IMR-90 (cell line): ENCODE measurements around the gene SARDH.

Source experiments
- BHLHE40 ChIP-seq: fragments of 150-350 bp; IDR thresholded peaks from 2 replicates; pipeline ENCODE4 v1.6.1; 2016; ENCODE audit warnings: mild to moderate bottlenecking, low read depth, low read length
- CEBPB ChIP-seq: IDR thresholded peaks from 2 replicates; pipeline ENCODE4 v1.6.1; 2012; ENCODE audit warnings: low read depth, low read length, improper control_type of control experiment
- CTCF ChIP-seq: conservative IDR thresholded peaks from 2 replicates; pipeline ENCODE4 v1.5.1; 2012; ENCODE audit warnings: mild to moderate bottlenecking, low read depth, low read length, improper control_type of control experiment
- ELK1 ChIP-seq: fragments of 150-350 bp; IDR thresholded peaks from 2 replicates; pipeline ENCODE4 v1.6.1; 2016; ENCODE audit warnings: low read depth, mild to moderate bottlenecking, low read length, moderate library complexity, borderline replicate concordance
- FOS ChIP-seq: fragments of 150-350 bp; IDR thresholded peaks from 2 replicates; pipeline ENCODE4 v1.6.1; 2016; ENCODE audit warnings: low read depth, low read length
- MAFK ChIP-seq: IDR thresholded peaks from 2 replicates; pipeline ENCODE4 v1.6.1; 2012; ENCODE audit warnings: low read depth, low read length, improper control_type of control experiment
- MAZ ChIP-seq: IDR thresholded peaks from 2 replicates; pipeline ENCODE4 v1.6.1; 2012; ENCODE audit warnings: low read depth, mild to moderate bottlenecking, low read length, improper control_type of control experiment, moderate library complexity, borderline replicate concordance
- MXI1 ChIP-seq: IDR thresholded peaks from 2 replicates; pipeline ENCODE4 v1.6.1; 2012; ENCODE audit warnings: low read depth, mild to moderate bottlenecking, low read length, moderate library complexity, borderline replicate concordance
- NFE2L2 ChIP-seq: fragments of 150-350 bp; IDR thresholded peaks from 2 replicates; pipeline ENCODE4 v1.6.1; 2016; ENCODE audit warnings: low read depth, mild to moderate bottlenecking, low read length
- POLR2A ChIP-seq: IDR thresholded peaks from 2 replicates; pipeline ENCODE4 v1.6.1; 2012; ENCODE audit warnings: mild to moderate bottlenecking, low read depth, low read length
- RAD21 ChIP-seq: IDR thresholded peaks from 2 replicates; pipeline ENCODE4 v1.6.1; 2012; ENCODE audit warnings: low read length, improper control_type of control experiment
- RCOR1 ChIP-seq: IDR thresholded peaks from 2 replicates; pipeline ENCODE4 v1.6.1; 2012; ENCODE audit warnings: mild to moderate bottlenecking, low read length, improper control_type of control experiment; ENCODE audit not compliant: insufficient replicate concordance
- SMC3 ChIP-seq: fragments of 150-350 bp; IDR thresholded peaks from 2 replicates; pipeline ENCODE4 v1.6.1; 2016; ENCODE audit warnings: low read depth, mild to moderate bottlenecking, antibody characterized with exemption, low read length, moderate library complexity

DNA sequence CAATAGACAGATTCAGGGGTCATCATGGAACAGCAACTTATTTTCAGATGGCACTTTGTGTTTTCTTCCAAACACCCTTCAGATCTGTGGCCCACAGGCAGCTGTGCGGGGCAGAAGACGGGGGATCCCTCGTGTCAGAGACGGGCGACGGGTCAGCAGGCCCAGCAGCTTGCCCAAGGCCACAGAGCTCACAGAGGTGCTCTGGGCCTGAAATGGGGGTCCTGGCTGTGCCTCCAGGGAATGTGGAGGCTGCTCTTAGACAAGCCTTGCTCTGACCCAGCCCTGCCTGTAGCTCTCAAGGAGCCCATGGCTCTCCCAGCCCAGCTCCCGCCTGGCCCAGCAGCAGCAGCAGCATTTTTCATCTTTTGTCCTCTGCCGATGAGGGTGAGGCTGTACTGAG is 40.9 kb upstream of the SARDH start:
- TF ChIP-seq CTCF (no peak), SMC3 (no peak), MAFK (no peak), NFE2L2 (no peak), MAZ (no peak), RAD21 (no peak), ELK1 (no peak), RCOR1 (no peak), POLR2A (no peak), BHLHE40 (no peak), FOS (no peak), MXI1 (no peak), CEBPB (no peak)
